ENCODE measurements around the gene AP2M1. TPM values are rescaled to one million over a fixed set of nuclear protein-coding genes. Genes with fewer than 3 reads are reported as not detected.

Gene AP2M1
- total and polyA plus RNA-seq, 2 of the 13 experiments (the other 11 are each of a cell fraction or from before 2014, with no cell fraction given) = 126 to 146 TPM

- no peak for TF ChIP-seq ZNF691 (CRISPR knock-in tag; IDR thresholded peaks at IDR 0.05; ENCODE audit: borderline replicate concordance, low read depth)
- no peak for TF ChIP-seq HBP1 (CRISPR knock-in tag; IDR thresholded peaks at IDR 0.05; ENCODE audit: low read depth)
- no peak for TF ChIP-seq RBAK (CRISPR knock-in tag; IDR thresholded peaks at IDR 0.05)
- TF ChIP-seq HOXA5 (CRISPR knock-in tag; IDR thresholded peaks at IDR 0.05) = no peak
- TF ChIP-seq SSRP1 (CRISPR knock-in tag; IDR thresholded peaks at IDR 0.05) = no peak
- peak; percentile 56; the same call in 1 of the 2 replicates for TF ChIP-seq RXRA (CRISPR knock-in tag; IDR thresholded peaks at IDR 0.05)
- 0 out of 2 replicates have a peak, but pooled peaks have one; percentile 20 for TF ChIP-seq ZNF235 (CRISPR knock-in tag; IDR thresholded peaks at IDR 0.05; ENCODE audit: borderline replicate concordance)
- no peak for TF ChIP-seq RFX5 (IDR thresholded peaks at IDR 0.05; ENCODE audit: low read depth, low read length)
- TF ChIP-seq YEATS4 (CRISPR knock-in tag; IDR thresholded peaks at IDR 0.05; ENCODE audit: borderline replicate concordance) = no peak
- peak; percentile 85 for TF ChIP-seq THAP7 (CRISPR knock-in tag; IDR thresholded peaks at IDR 0.05)
- TF ChIP-seq FIP1L1 (IDR thresholded peaks at IDR 0.05; ENCODE audit: borderline replicate concordance, insufficient read depth, low read depth, low read length) = no peak
- TF ChIP-seq PAWR (CRISPR knock-in tag; IDR thresholded peaks at IDR 0.05; ENCODE audit: borderline replicate concordance) = no peak
- peak; percentile 76; the same call in 1 of the 2 replicates for TF ChIP-seq ZNF563 (CRISPR knock-in tag; IDR thresholded peaks at IDR 0.05)
- peak; percentile 67; the same call in 1 of the 2 replicates for TF ChIP-seq ZFP91 (CRISPR knock-in tag; IDR thresholded peaks at IDR 0.05; ENCODE audit: borderline replicate concordance)
- peak; percentile 68; the same call in 1 of the 2 replicates for TF ChIP-seq SAP130 (CRISPR knock-in tag; IDR thresholded peaks at IDR 0.05; ENCODE audit: low read depth)
- TF ChIP-seq FOXA3 (CRISPR knock-in tag; IDR thresholded peaks at IDR 0.05) = no peak
- peak; percentile 2 for TF ChIP-seq RBM39 (IDR thresholded peaks at IDR 0.05; ENCODE audit: low read depth, low read length, poor library complexity, severe bottlenecking)
- peak; percentile 35; the same call in 1 of the 2 replicates for TF ChIP-seq ERF (CRISPR knock-in tag; IDR thresholded peaks at IDR 0.05)
- TF ChIP-seq ZNF143 (CRISPR knock-in tag; IDR thresholded peaks at IDR 0.05) = no peak
- 0 out of 2 replicates have a peak, but pooled peaks have one; percentile 32 for TF ChIP-seq ZBED4 (CRISPR knock-in tag; IDR thresholded peaks at IDR 0.05; ENCODE audit: borderline replicate concordance)
- 0 out of 2 replicates have a peak, but pooled peaks have one; percentile 16 for TF ChIP-seq MXD4 (CRISPR knock-in tag; IDR thresholded peaks at IDR 0.05)
Measured at GRCh38 chr3:184186184-184186901, 11.7 kb downstream of the AP2M1 start, which contains the start of gene ABCF3 (continued).
